Endothelial cell of umbilical vein (primary cell): ENCODE measurements around the gene PSENEN. TPM values are rescaled to one million over a fixed set of nuclear protein-coding genes. Genes with fewer than 3 reads are reported as not detected.

Source experiments
- BruUV-seq: library from RNA; stranded (reverse); fragments of 400-500 nt; replicated peaks from 2 replicates; lab custom pipeline; 2021; lab: Mats Ljungman, UMichigan
- CTCF ChIA-PET: fragments of 300-600, 350-600 bp; sonication (Branson Sonifier 250); formaldehyde crosslinking; loops from one replicate; lab custom pipeline; 2021; ENCODE audit warnings: antibody characterized with exemption, inconsistent platforms; lab: Charles Lee
- POLR2A ChIA-PET: fragments of 300-600, 350-600 bp; sonication (Branson Sonifier 250); formaldehyde crosslinking; loops from one replicate; lab custom pipeline; 2021; ENCODE audit warnings: antibody characterized with exemption, inconsistent platforms; lab: Charles Lee
- DNase-seq: peaks from one replicate; pipeline ENCODE4 v3.0.0-alpha.2; 2011; ENCODE audit warnings: low read depth, low spot score
- FAIRE-seq: peaks from 2 replicates; lab custom pipeline; 2011; peaks lifted over from hg19 to GRCh38; lab: Jason Lieb, UNC
- H2AFZ ChIP-seq: 2 replicates; pipeline ENCODE4 v1.6.0; 2012; ENCODE audit warnings: low read depth, low read length, control low read depth, inconsistent platforms
- H3K27ac ChIP-seq: 2 replicates; pipeline ENCODE4 v1.5.1; 2011; ENCODE audit warnings: low read depth, mild to moderate bottlenecking, control low read depth, low read length, moderate library complexity; ENCODE audit not compliant: insufficient read depth
- H3K27me3 ChIP-seq, 2 experiments: 2 replicates each; pipeline versions ENCODE4 v1.6.0 to v1.6.1; 2011; ENCODE audit warnings: low read length in 2 of 2, mixed read lengths in 1 of 2; ENCODE audit not compliant: control insufficient read depth in 2 of 2, insufficient read depth in 2 of 2
- H3K36me3 ChIP-seq, 2 experiments: 2 replicates in 1 of 2; 3 replicates in 1 of 2; pipeline ENCODE4 v1.5.1; 2011; ENCODE audit warnings: low read length in 2 of 2, mild to moderate bottlenecking in 1 of 2, moderate library complexity in 1 of 2; ENCODE audit not compliant: control insufficient read depth in 2 of 2, insufficient read depth in 2 of 2; ENCODE audit errors: extremely low read depth in 1 of 2
- H3K4me1 ChIP-seq: 3 replicates; pipeline ENCODE4 v1.5.1; 2011; ENCODE audit warnings: mild to moderate bottlenecking, low read length; ENCODE audit not compliant: control insufficient read depth, insufficient read depth; ENCODE audit errors: extremely low read depth
- H3K4me2 ChIP-seq: 2 replicates; pipeline ENCODE4 v1.6.1; 2011; ENCODE audit warnings: low read length, control low read depth, mixed read lengths; ENCODE audit not compliant: insufficient read depth
- H3K4me3 ChIP-seq, 3 experiments: fragments of 200-600 bp in 1 of 3; sonication (generic), shearing (Covaris generic) in 1 of 3; replicated peaks in 1 of 3; 2 replicates each; pipeline ENCODE4 v1.5.1; 2011 to 2016; ENCODE audit warnings: control low read depth in 3 of 3, low read length in 3 of 3, mild to moderate bottlenecking in 2 of 3, inconsistent platforms in 1 of 3, low read depth in 1 of 3, moderate library complexity in 1 of 3; ENCODE audit not compliant: insufficient read depth in 1 of 3
- H3K79me2 ChIP-seq: 2 replicates; pipeline ENCODE4 v1.6.0; 2012; ENCODE audit warnings: low read length, inconsistent platforms; ENCODE audit not compliant: control insufficient read depth, insufficient read depth
- H3K9ac ChIP-seq: replicated peaks from 2 replicates; pipeline ENCODE3; 2011; ENCODE audit warnings: low read length, control low read depth; ENCODE audit not compliant: insufficient read depth; ENCODE audit errors: extremely low read depth
- H3K9me1 ChIP-seq: replicated peaks from 3 replicates; pipeline ENCODE4 v1.6.0; 2011; ENCODE audit warnings: mild to moderate bottlenecking, low read length; ENCODE audit not compliant: control insufficient read depth, insufficient read depth; ENCODE audit errors: extremely low read depth
- H3K9me3 ChIP-seq: replicated peaks from 2 replicates; pipeline ENCODE4 v1.5.1; 2012; ENCODE audit warnings: low read length, inconsistent platforms; ENCODE audit not compliant: control insufficient read depth, insufficient read depth
- H4K20me1 ChIP-seq: replicated peaks from 2 replicates; pipeline ENCODE3; 2011; ENCODE audit warnings: mild to moderate bottlenecking, low read length; ENCODE audit not compliant: control insufficient read depth, insufficient read depth; ENCODE audit errors: extremely low read depth
- CTCF ChIP-seq, 2 donors: IDR thresholded peaks; 1 replicate in 1 of 2; 2 replicates in 1 of 2; pipeline ENCODE4 v1.5.1; 2011; ENCODE audit warnings: low read length in 2 of 2, mild to moderate bottlenecking in 2 of 2, moderate library complexity in 2 of 2, control low read depth in 1 of 2, inconsistent platforms in 1 of 2, low read depth in 1 of 2; ENCODE audit not compliant: insufficient read depth in 1 of 2; ENCODE audit errors: extremely low read depth in 1 of 2
- EZH2 ChIP-seq: IDR thresholded peaks from 2 replicates; pipeline ENCODE4 v1.6.1; 2012; ENCODE audit warnings: borderline replicate concordance, low read depth, mild to moderate bottlenecking, moderate library complexity, low read length, inconsistent platforms; ENCODE audit not compliant: severe bottlenecking
- FOS ChIP-seq: IDR thresholded peaks from 2 replicates; pipeline ENCODE4 v1.6.1; 2011; ENCODE audit warnings: mild to moderate bottlenecking, low read length, moderate library complexity, borderline replicate concordance; ENCODE audit not compliant: insufficient read depth
- GATA2 ChIP-seq: IDR thresholded peaks from 2 replicates; pipeline ENCODE4 v1.7.0; 2011; ENCODE audit warnings: low read depth, mild to moderate bottlenecking, moderate library complexity, mixed read lengths, low read length; ENCODE audit not compliant: insufficient read length, insufficient read depth
- JUN ChIP-seq: IDR thresholded peaks from 2 replicates; pipeline ENCODE4 v1.6.1; 2011; ENCODE audit warnings: borderline replicate concordance, low read depth; ENCODE audit not compliant: insufficient read length, insufficient read depth
- MAX ChIP-seq: IDR thresholded peaks from 2 replicates; pipeline ENCODE4 v1.6.1; 2011; ENCODE audit not compliant: insufficient read depth, insufficient read length
- MYC ChIP-seq: IDR thresholded peaks from one replicate; pipeline ENCODE4 v1.6.1; 2011; ENCODE audit warnings: mild to moderate bottlenecking, low read depth, low read length
- POLR2A ChIP-seq: IDR thresholded peaks from 2 replicates; pipeline ENCODE4 v1.6.1; 2012; ENCODE audit warnings: low read depth, mild to moderate bottlenecking, control low read depth, low read length
- POLR2AphosphoS5 ChIP-seq: IDR thresholded peaks from 2 replicates; pipeline ENCODE4 v1.6.1; 2012; ENCODE audit warnings: low read depth, mild to moderate bottlenecking, control low read depth, low read length, moderate library complexity; ENCODE audit not compliant: insufficient read depth
- dilution Hi-C: fragments of 300-500 bp; cut with MboI; formaldehyde crosslinking; loops from one replicate; pipeline ENCODE4 v1.15.0; 2019; ENCODE audit warnings: low sequenced_read_pairs; ENCODE audit not compliant: extremely low pct_ligation_motif_present
- intact Hi-C: fragments of 100-400 bp; cut with micrococcal nuclease; formaldehyde crosslinking; loops from one replicate; pipeline ENCODE4 v1.10.0; 2022
- polyA plus RNA-seq, 4 experiments: library from polyadenylated mRNA; depleted of rRNA in 3 of 4; stranded (reverse) in 3 of 4; unstranded in 1 of 4; fragments of >200 nt; gene quantifications; 2 replicates each; pipeline versions ENCODE4 v1.2.1 to v1.2.3, GENCODE V29; 2011 to 2012; ENCODE audit warnings: missing spikeins in 1 of 4
- total RNA-seq: library from RNA; stranded (reverse); gene quantifications from 2 replicates; pipeline ENCODE4 v1.2.3, GENCODE V29; 2021

Gene PSENEN
- total and polyA plus RNA-seq, 2 donors (not counting 3 experiments of a cell fraction or from before 2014, with no cell fraction given) = 60.0 to 70.1 TPM

- no peak for TF ChIP-seq POLR2AphosphoS5
- no peak for TF ChIP-seq MYC
- TF ChIP-seq FOS = no peak
- TF ChIP-seq GATA2 = no peak
- no peak for TF ChIP-seq JUN
- TF ChIP-seq CTCF (IDR thresholded peaks at IDR 0.05; ENCODE audit: extremely low read depth in 1 of 2, insufficient read depth in 1 of 2, low read depth in 1 of 2, low read length in 2 of 2) = no peak
- no peak for TF ChIP-seq EZH2
- TF ChIP-seq POLR2A = no peak
- TF ChIP-seq MAX = no peak
- no peaks in the 10 kb centered on the region for H3K27me3 ChIP-seq
- no peak overlapping the region for H3K4me2 ChIP-seq
- FAIRE-seq (no peak), DNase-seq (no peak)
- no peaks in the 10 kb centered on the region for H3K9me3 ChIP-seq
- no peak overlapping the region for H3K4me3 ChIP-seq
- intact Hi-C loops (no loop called here), dilution Hi-C loops (no loop called here)
- no peaks in the 10 kb centered on the region for H3K4me1 ChIP-seq
- no peaks in the 10 kb centered on the region for H4K20me1 ChIP-seq
- no peak overlapping the region for H3K27ac ChIP-seq
- BruUV-seq = no TSS peak
- ChIA-PET CTCF (no interaction called here), POLR2A (no interaction called here)
- no peaks in the 10 kb centered on the region for H3K9me1 ChIP-seq
- peaks cover 26 to 80% of the 10 kb centered on the region in 2 experiments for H3K36me3 ChIP-seq
- no peak overlapping the region for H3K9ac ChIP-seq
- peaks cover 7% of the 10 kb centered on the region for H3K79me2 ChIP-seq
- H2AFZ ChIP-seq = no peak overlapping the region
These were observed 20.1 kb upstream of the PSENEN start for GRCh38 chr19:35725216-35725861.
